K562 (cell line): Measurements from ENCODE around the gene PGRMC2. TPM values are rescaled to one million over a fixed set of nuclear protein-coding genes. Genes with fewer than 3 reads are reported as not detected.

ENCODE experiments used
- ATAC-seq: fragments of 200-7000 bp; cut with Tn5 transposase; 3 replicates; pipeline ENCODE4 v1.9.1; 2020; ENCODE audit warnings: moderate library complexity
- BruUV-seq: library from RNA; stranded (reverse); fragments of 400-500 nt; replicated peaks from 2 replicates; lab custom pipeline; 2021; lab: Mats Ljungman, UMichigan
- CTCF ChIA-PET: fragments of 300-600 bp; formaldehyde crosslinking; extraction: SDS; loops from one replicate; lab custom pipeline; 2021; ENCODE audit warnings: low intra/inter-chr PET ratio; lab: Yijun Ruan, JAX
- POLR2A ChIA-PET: fragments of 300-600, 350-650 bp; sonication (Branson Sonifier 250); formaldehyde crosslinking; extraction: SDS; loops from one replicate; lab custom pipeline; 2021; ENCODE audit warnings: antibody characterized with exemption, inconsistent platforms; lab: Yijun Ruan, JAX
- DNase-seq, 4 experiments: peaks; one replicate each; pipeline versions ENCODE4 v3.0.0 to v3.0.0-alpha.2; 2011 to 2018; ENCODE audit warnings: low spot score in 3 of 4, mixed read lengths in 3 of 4; ENCODE audit errors: extremely low read depth in 1 of 4
- FAIRE-seq: peaks from 2 replicates; lab custom pipeline; 2011; peaks lifted over from hg19 to GRCh38; lab: Jason Lieb, UNC
- H2AFZ ChIP-seq: 2 replicates; pipeline ENCODE4 v1.6.0; 2011; ENCODE audit warnings: low read depth, low read length, control low read depth, inconsistent platforms
- H3K27ac ChIP-seq: fragments of 200-600 bp; 3 replicates; pipeline ENCODE4 v1.8.0; 2011; ENCODE audit warnings: low read depth, mild to moderate bottlenecking, control low read depth, inconsistent platforms, low read length, moderate library complexity, mixed read lengths; ENCODE audit errors: extremely low read depth
- H3K27me3 ChIP-seq, 2 experiments: fragments of 300-600 bp in 1 of 2; 2 replicates in 1 of 2; 3 replicates in 1 of 2; pipeline versions ENCODE4 v1.6.0 to v1.8.0; 2011; ENCODE audit warnings: inconsistent platforms in 2 of 2, low read length in 2 of 2, mild to moderate bottlenecking in 1 of 2, mixed read lengths in 1 of 2, moderate library complexity in 1 of 2; ENCODE audit not compliant: control insufficient read depth in 2 of 2, insufficient read depth in 2 of 2
- H3K36me3 ChIP-seq: fragments of 300-600 bp; 3 replicates; pipeline ENCODE4 v1.8.0; 2011; ENCODE audit warnings: mild to moderate bottlenecking, low read length, inconsistent platforms; ENCODE audit not compliant: control insufficient read depth, insufficient read depth
- H3K4me1 ChIP-seq, 2 experiments: fragments of 200-600 bp in 1 of 2; replicated peaks in 1 of 2; 2 replicates in 1 of 2; 3 replicates in 1 of 2; pipeline versions ENCODE4 v1.5.1 to v1.8.0; 2011; ENCODE audit warnings: inconsistent platforms in 2 of 2, low read length in 2 of 2, mild to moderate bottlenecking in 1 of 2, mixed read lengths in 1 of 2, moderate library complexity in 1 of 2; ENCODE audit not compliant: control insufficient read depth in 2 of 2, insufficient read depth in 2 of 2
- H3K4me2 ChIP-seq: 2 replicates; pipeline ENCODE4 v1.6.1; 2011; ENCODE audit warnings: low read length, control low read depth, inconsistent platforms, mixed read lengths; ENCODE audit not compliant: insufficient read depth
- H3K4me3 ChIP-seq: fragments of 200-600 bp; sonication (generic), shearing (Covaris generic); 2 replicates; pipeline ENCODE4 v1.5.1; 2016; ENCODE audit warnings: control low read depth, inconsistent platforms
- H3K79me2 ChIP-seq: fragments of 200-600 bp; 3 replicates; pipeline ENCODE4 v1.8.0; 2011; ENCODE audit warnings: low read length, inconsistent platforms; ENCODE audit not compliant: control insufficient read depth, insufficient read depth
- H3K9ac ChIP-seq, 2 experiments: 2 replicates each; pipeline versions ENCODE4 v1.6.0 to v1.6.1; 2011; ENCODE audit warnings: low read depth in 2 of 2, low read length in 2 of 2, control low read depth in 1 of 2, inconsistent platforms in 1 of 2, mild to moderate bottlenecking in 1 of 2, mixed read lengths in 1 of 2; ENCODE audit not compliant: insufficient read depth in 1 of 2
- H3K9me1 ChIP-seq: one replicate; pipeline ENCODE4 v1.6.0; 2011; ENCODE audit warnings: inconsistent platforms, mild to moderate bottlenecking, low read length, moderate library complexity; ENCODE audit not compliant: control insufficient read depth, insufficient read depth
- H3K9me3 ChIP-seq: replicated peaks from 2 replicates; pipeline ENCODE4 v1.5.1; 2011; ENCODE audit warnings: low read depth, low read length, inconsistent platforms; ENCODE audit not compliant: control insufficient read depth, insufficient read depth
- H4K20me1 ChIP-seq: replicated peaks from 2 replicates; pipeline ENCODE4 v1.6.1; 2011; ENCODE audit warnings: low read length, inconsistent platforms, mixed read lengths; ENCODE audit not compliant: control insufficient read depth, insufficient read depth
- CCAR2 ChIP-seq: fragments of 200-400 bp; formaldehyde crosslinking; IDR thresholded peaks from 2 replicates; pipeline ENCODE4 v1.6.1; 2017; ENCODE audit warnings: mild to moderate bottlenecking, low read depth, low read length
- COPS2 ChIP-seq: fragments of 450-650 bp; conservative IDR thresholded peaks from 2 replicates; pipeline ENCODE4 v1.6.1; 2016; ENCODE audit warnings: mild to moderate bottlenecking, moderate library complexity
- CXXC5 ChIP-seq: fragments of 250-450 bp; sonication (Bioruptor Pico); IDR thresholded peaks from 2 replicates; pipeline ENCODE4 v1.8.0; 2022; ENCODE audit warnings: inconsistent platforms, mild to moderate bottlenecking, moderate library complexity
- EZH2 ChIP-seq: IDR thresholded peaks from 2 replicates; pipeline ENCODE4 v1.6.1; 2012; ENCODE audit warnings: low read depth, mild to moderate bottlenecking, inconsistent platforms, low read length, borderline replicate concordance
- HDAC2 ChIP-seq: fragments of 450-650 bp; IDR thresholded peaks from 2 replicates; pipeline ENCODE4 v1.6.1; 2016; ENCODE audit warnings: mild to moderate bottlenecking
- HIVEP1 ChIP-seq: fragments of 250-450 bp; sonication (Bioruptor Pico); IDR thresholded peaks from 2 replicates; pipeline ENCODE4 v1.4.0; 2020; ENCODE audit warnings: mild to moderate bottlenecking
- HNRNPH1 ChIP-seq: fragments of 200-400 bp; formaldehyde crosslinking; optimal IDR thresholded peaks from 2 replicates; pipeline ENCODE3; 2017; ENCODE audit warnings: low read depth, mild to moderate bottlenecking, low read length, moderate library complexity
- MTA2 ChIP-seq: fragments of 450-650 bp; IDR thresholded peaks from 2 replicates; pipeline ENCODE4 v1.6.1; 2016; ENCODE audit warnings: low read depth
- MXD1 ChIP-seq: fragments of 250-450 bp; sonication (Bioruptor Pico); IDR thresholded peaks from 2 replicates; pipeline ENCODE4 v1.8.0; 2021; ENCODE audit warnings: borderline replicate concordance, mild to moderate bottlenecking, moderate library complexity; ENCODE audit not compliant: poor library complexity, severe bottlenecking
- NFATC3 ChIP-seq: fragments of 450-650 bp; IDR thresholded peaks from 2 replicates; pipeline ENCODE4 v1.6.1; 2017; ENCODE audit warnings: mild to moderate bottlenecking
- NR3C1 ChIP-seq: sonication (generic); formaldehyde crosslinking; IDR thresholded peaks from 2 replicates; pipeline ENCODE4 v1.8.1; 2022; ENCODE audit warnings: missing genetic modification reagents
- RBM15 ChIP-seq: fragments of 200-400 bp; formaldehyde crosslinking; IDR thresholded peaks from 2 replicates; pipeline ENCODE4 v1.6.1; 2018; ENCODE audit warnings: mild to moderate bottlenecking, low read length, moderate library complexity; ENCODE audit not compliant: insufficient read depth
- SIX5 ChIP-seq, 2 experiments: IDR thresholded peaks; 2 replicates each; pipeline ENCODE4 v1.6.1; 2011; ENCODE audit warnings: low read length in 2 of 2, borderline replicate concordance in 1 of 2, low read depth in 1 of 2, mild to moderate bottlenecking in 1 of 2, moderate library complexity in 1 of 2; ENCODE audit not compliant: insufficient read depth in 1 of 2
- TBP ChIP-seq: optimal IDR thresholded peaks from 2 replicates; pipeline ENCODE3; 2011; ENCODE audit warnings: low read depth, low read length, improper control_type of control experiment
- ZBTB5 ChIP-seq: fragments of 450-650 bp; IDR thresholded peaks from 2 replicates; pipeline ENCODE4 v1.6.1; 2017; ENCODE audit warnings: antibody characterized with exemption
- ZEB2 ChIP-seq: fragments of 450-650 bp; IDR thresholded peaks from 2 replicates; pipeline ENCODE4 v1.6.1; 2016
- ZNF140 ChIP-seq: fragments of 250-450 bp; sonication (Bioruptor Pico); IDR thresholded peaks from 2 replicates; pipeline ENCODE4 v1.8.0; 2021; ENCODE audit warnings: moderate library complexity, mild to moderate bottlenecking, inconsistent platforms
- ZSCAN32 ChIP-seq: fragments of 450-650 bp; formaldehyde crosslinking; IDR thresholded peaks from 2 replicates; pipeline ENCODE4 v1.4.0; 2020; ENCODE audit warnings: mild to moderate bottlenecking, moderate library complexity
- WGBS: fragments of 100-300 bp; shearing (Covaris generic); methylation state at CpG from one replicate; pipeline ENCODE4 v1.1.6; 2016; ENCODE audit warnings: low coverage, mixed read lengths; ENCODE audit not compliant: insufficient coverage; ENCODE audit errors: missing lambda C conversion rate; 5-methylcytosine and 5-hydroxymethylcytosine counted together
- in situ Hi-C: fragments of 300-500 bp; cut with MboI; formaldehyde crosslinking; loops from 4 replicates; pipeline ENCODE4 v1.15.0; 2018; ENCODE audit warnings: inconsistent platforms, mixed read lengths
- intact Hi-C: fragments of 100-400 bp; cut with micrococcal nuclease; formaldehyde crosslinking; loops from 2 replicates; pipeline ENCODE4 v1.14.2; 2022
- polyA plus RNA-seq, 8 experiments: library from polyadenylated mRNA; depleted of rRNA in 4 of 8; stranded (reverse) in 5 of 8; unstranded in 3 of 8; fragments of >200 nt; fragmentation: Nextera tagmentation in 2 of 8; fragmentation: Illumina TruSeq in 1 of 8; extraction: Ambion mirVana in 2 of 8; extraction: Trizol in 1 of 8; gene quantifications; 2 replicates each; pipeline versions ENCODE4 v1.2.1 to v1.2.3, GENCODE V29; 2011 to 2014; ENCODE audit warnings: inconsistent platforms in 1 of 8, missing spikeins in 1 of 8
- total RNA-seq, 7 experiments: library from RNA; depleted of rRNA in 6 of 7; stranded (reverse); fragments of >200 nt in 6 of 7; fragmentation: Illumina TruSeq in 2 of 7; extraction: Trizol in 2 of 7; gene quantifications; 2 replicates each; pipeline versions ENCODE4 v1.2.1 to v1.2.3, GENCODE V29; 2011 to 2021; ENCODE audit warnings: low replicate concordance in 1 of 7

The PGRMC2 gene
- total and polyA plus RNA-seq, 9 of the 15 experiments (the other 6 are each of a cell fraction or from before 2014, with no cell fraction given): 12.4 to 81.3 (median 22.7) TPM

GRCh38 chr4:128232719-128233118 lies 54.9 kb downstream of the PGRMC2 start (continued):
- TF ChIP-seq ZBTB5: no peak
- no peak for TF ChIP-seq ZSCAN32 (CRISPR knock-in tag)
- TF ChIP-seq NFATC3: no peak

DNA sequence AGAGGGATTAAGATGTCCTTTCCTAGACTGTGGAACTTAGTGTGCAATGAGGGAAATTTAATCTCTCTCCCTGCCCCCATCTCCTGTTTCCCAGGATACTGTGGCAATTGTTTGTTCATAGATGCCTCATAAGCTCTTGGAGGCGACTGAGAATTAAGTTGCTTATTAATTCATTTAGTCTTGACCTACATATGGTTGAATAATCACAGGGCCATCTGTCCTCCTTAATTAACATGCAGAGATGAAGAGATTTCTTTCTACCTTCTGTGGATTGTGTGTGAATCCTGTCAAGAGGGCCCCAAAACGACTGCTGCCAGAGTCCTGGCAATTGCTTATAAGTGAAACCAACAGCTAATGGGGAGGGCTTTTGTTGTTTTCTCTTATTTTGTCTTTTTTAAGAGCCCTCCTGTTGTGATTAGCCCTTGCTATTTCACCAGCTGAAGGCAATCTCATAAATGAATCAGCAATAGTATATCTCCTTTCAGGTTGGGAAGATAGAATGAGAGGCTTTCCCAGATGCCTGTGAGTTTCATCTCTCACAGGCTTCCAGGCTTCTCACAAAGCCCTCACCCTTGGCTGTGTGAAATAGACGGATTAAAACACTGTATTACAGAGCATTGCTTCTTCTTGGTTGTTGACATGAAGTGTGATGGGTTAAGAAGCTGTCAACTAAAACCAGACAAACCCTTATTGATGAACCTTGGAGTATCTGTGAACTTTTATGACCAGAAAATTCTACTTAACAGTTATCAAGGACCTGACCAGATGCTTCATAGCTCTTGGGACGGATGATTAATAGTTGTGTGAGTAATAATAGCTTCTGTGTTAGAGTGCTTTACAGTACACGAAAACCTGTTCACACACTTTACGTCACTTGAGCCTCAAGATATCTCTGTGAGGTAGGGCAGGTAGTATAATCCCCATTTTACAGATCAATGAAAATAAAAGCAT lies 58.5 kb downstream of the PGRMC2 start:
- Histone ChIP-seq H3K27me3 (no peaks in the 10 kb centered on the region), H3K79me2 (no peaks in the 10 kb centered on the region), H3K27ac (no peak overlapping the region), H3K36me3 (no peaks in the 10 kb centered on the region), H3K4me3 (no peak overlapping the region), H2AFZ (no peak overlapping the region), H3K9me1 (no peaks in the 10 kb centered on the region), H3K9me3 (no peaks in the 10 kb centered on the region; the same call in 1 of the 2 replicates), H3K9ac (no peak overlapping the region), H4K20me1 (no peaks in the 10 kb centered on the region), H3K4me1 (no peaks in the 10 kb centered on the region), H3K4me2 (no peak overlapping the region)
- ChIA-PET CTCF (no interaction called here), POLR2A (interaction anchor here (1.1 kb wide), 1 partner anchor 428 kb away, joined by 4 read pairs; no protein-coding TSS in a partner anchor)
- no TSS peak for BruUV-seq
- ATAC-seq: no peak
- 25% methylated on average over 6 of the region's 6 CpGs for WGBS
- in situ Hi-C loops: no loop called here
- no peak for DNase-seq
- intact Hi-C loops: no loop called here
- no peak for FAIRE-seq
- TF ChIP-seq EZH2: no peak
- no peak for TF ChIP-seq RBM15
- TF ChIP-seq TBP: no peak
- no peak for TF ChIP-seq SIX5 (IDR thresholded peaks at IDR 0.05; ENCODE audit: borderline replicate concordance in 1 of 2, insufficient read depth in 1 of 2, low read depth in 1 of 2, low read length in 2 of 2)
- TF ChIP-seq MXD1 (CRISPR knock-in tag): no peak
- no peak for TF ChIP-seq MTA2
- no peak for TF ChIP-seq NR3C1 (CRISPR knock-in tag)
- TF ChIP-seq HDAC2: no peak
- TF ChIP-seq ZNF140 (CRISPR knock-in tag): no peak
- no peak for TF ChIP-seq CCAR2
- TF ChIP-seq HNRNPH1: no peak
- no peak for TF ChIP-seq ZEB2
- no peak for TF ChIP-seq CXXC5 (CRISPR knock-in tag)
- no peak for TF ChIP-seq COPS2
- TF ChIP-seq HIVEP1: no peak
